Stimulated activated CD4-positive, alpha-beta T cell treated with anti-CD3 and anti-CD28 coated beads, Interleukin-4, amount 100 ng/mL, for 1 hour (primary cell): Measurements from ENCODE around the gene ANKRD45.
"Not testable (repeated sequence)": the region's sequence is repeated elsewhere in the genome, so short reads cannot be mapped to it uniquely, and the experiment has no call there.

ENCODE experiments used
- DNase-seq: peaks from one replicate; pipeline ENCODE4 v3.0.0-alpha.2; 2020

ANKRD45 gene

GRCh38 chr1:173669491-173669941, at the start of gene ANKRD45:
TSS of gene ANKRD45 (minus strand) at chr1:173669851. CDS start at chr1:173659418, 10,433 bp downstream.
- DNase-seq, result no peak

GRCh38 chr1:173717238-173717637, 47.6 kb upstream of the ANKRD45 start:
- no peak for DNase-seq

GRCh38 chr1:173715538-173715844, 45.8 kb upstream of the ANKRD45 start:
- no peak for DNase-seq

- DNase-seq, result peak; percentile 73
Measured at GRCh38 chr1:173714759-173715537, 45.3 kb upstream of the ANKRD45 start, which contains the start of gene KLHL20. TSS of gene KLHL20 (plus strand) at chr1:173714981. CDS start at chr1:173716044, 1,063 bp downstream.

GRCh38 chr1:173714441-173714758, 44.7 kb upstream of the ANKRD45 start:
- DNase-seq, result no peak

- DNase-seq, result no peak
Measured at GRCh38 chr1:173708787-173709186, 39.1 kb upstream of the ANKRD45 start.

- no peak for DNase-seq
Measured at GRCh38 chr1:173705117-173705516, 35.5 kb upstream of the ANKRD45 start.

GRCh38 chr1:173702736-173703135, 33.1 kb upstream of the ANKRD45 start:
- no peak for DNase-seq

- DNase-seq, result not testable (repeated sequence)
Measured at GRCh38 chr1:173701299-173701698, 31.6 kb upstream of the ANKRD45 start.

GRCh38 chr1:173693238-173693637, 23.6 kb upstream of the ANKRD45 start:
- no peak for DNase-seq

- no peak for DNase-seq
Measured at GRCh38 chr1:173688300-173688699, 18.6 kb upstream of the ANKRD45 start.

- not testable (repeated sequence) for DNase-seq
Measured at GRCh38 chr1:173685121-173685520, 15.5 kb upstream of the ANKRD45 start.

- not testable (repeated sequence) for DNase-seq
Measured at GRCh38 chr1:173683838-173684237, 14.2 kb upstream of the ANKRD45 start.

- DNase-seq, result no peak
Measured at GRCh38 chr1:173682184-173682583, 12.5 kb upstream of the ANKRD45 start.

GRCh38 chr1:173680152-173680551, 10.5 kb upstream of the ANKRD45 start:
- DNase-seq, result not testable (repeated sequence)

GRCh38 chr1:173674496-173674895, 4.8 kb upstream of the ANKRD45 start:
- not testable (repeated sequence) for DNase-seq

GRCh38 chr1:173666646-173667045, 3.0 kb downstream of the ANKRD45 start:
- no peak for DNase-seq

- no peak for DNase-seq
Measured at GRCh38 chr1:173663159-173663558, 6.5 kb downstream of the ANKRD45 start.

- no peak for DNase-seq
Measured at GRCh38 chr1:173661763-173662162, 7.9 kb downstream of the ANKRD45 start.

- no peak for DNase-seq
Measured at GRCh38 chr1:173661271-173661670, 8.4 kb downstream of the ANKRD45 start.

GRCh38 chr1:173660306-173660705, 9.3 kb downstream of the ANKRD45 start:
- no peak for DNase-seq

GRCh38 chr1:173648880-173649605, 20.6 kb downstream of the ANKRD45 start:
- no peak for DNase-seq

GRCh38 chr1:173646656-173647055, 23.0 kb downstream of the ANKRD45 start:
- no peak for DNase-seq

- not testable (repeated sequence) for DNase-seq
Measured at GRCh38 chr1:173642450-173643139, 27.1 kb downstream of the ANKRD45 start.
